MCF 10A (cell line): ENCODE data around the gene BOK. TPM values are rescaled to one million over a fixed set of nuclear protein-coding genes. Genes with fewer than 3 reads are reported as not detected.

ENCODE experiments used
- BruUV-seq: library from RNA; stranded (reverse); fragments of 400-500 nt; replicated peaks from 2 replicates; lab custom pipeline; 2021; lab: Mats Ljungman, UMichigan
- CTCF ChIA-PET: fragments of 300-600 bp; sonication (Branson Sonifier 250); formaldehyde crosslinking; extraction: SDS; loops from one replicate; lab custom pipeline; 2021; ENCODE audit warnings: antibody characterized with exemption, inconsistent platforms; lab: Yijun Ruan, JAX
- POLR2A ChIA-PET: fragments of 300-600, 350-650 bp; sonication (Branson Sonifier 250); formaldehyde crosslinking; extraction: SDS; loops from one replicate; lab custom pipeline; 2020; ENCODE audit warnings: antibody characterized with exemption, inconsistent platforms; lab: Yijun Ruan, JAX
- DNase-seq: peaks from one replicate; pipeline ENCODE4 v3.0.0-alpha.2; 2018; ENCODE audit not compliant: unreplicated experiment
- H3K27ac Mint-ChIP-seq: one replicate; pipeline ENCODE4 v1.8.0; 2022; ENCODE audit warnings: mild to moderate bottlenecking, low read depth, mixed read lengths; ENCODE audit not compliant: unreplicated experiment
- H3K27me3 Mint-ChIP-seq: one replicate; pipeline ENCODE4 v1.8.0; 2022; ENCODE audit warnings: mixed read lengths; ENCODE audit not compliant: insufficient read depth, unreplicated experiment
- H3K36me3 Mint-ChIP-seq: one replicate; pipeline ENCODE4 v1.8.0; 2022; ENCODE audit warnings: mild to moderate bottlenecking, moderate library complexity, mixed read lengths; ENCODE audit not compliant: insufficient read depth, unreplicated experiment
- H3K4me1 Mint-ChIP-seq: one replicate; pipeline ENCODE4 v1.8.0; 2022; ENCODE audit warnings: mixed read lengths; ENCODE audit not compliant: insufficient read depth, unreplicated experiment
- H3K4me3 Mint-ChIP-seq: one replicate; pipeline ENCODE4 v1.8.0; 2022; ENCODE audit warnings: mild to moderate bottlenecking, moderate library complexity, mixed read lengths; ENCODE audit not compliant: unreplicated experiment
- H3K9me3 Mint-ChIP-seq: one replicate; pipeline ENCODE4 v1.8.0; 2022; ENCODE audit warnings: mixed read lengths; ENCODE audit not compliant: unreplicated experiment
- CTCF ChIP-seq: fragments of 200-600 bp; IDR thresholded peaks from one replicate; pipeline ENCODE4 v1.8.0; 2022; ENCODE audit warnings: antibody characterized with exemption, mild to moderate bottlenecking; ENCODE audit not compliant: unreplicated experiment
- intact Hi-C: fragments of 100-400 bp; cut with micrococcal nuclease; formaldehyde crosslinking; loops from 2 replicates; pipeline ENCODE4 v1.14.1; 2022
- total RNA-seq: library from RNA; stranded (reverse); gene quantifications from 2 replicates; pipeline ENCODE4 v1.2.3, GENCODE V29; 2022

Gene BOK
- total RNA-seq, 1 experiment from 2014 or later = 18.6 TPM

GRCh38 chr2:241550616-241551580 lies 7.6 kb upstream of the BOK start:
- Mint-ChIP-seq H3K27ac (no peak overlapping the region), H3K27me3 (no peaks in the 10 kb centered on the region), H3K4me1 (peaks cover 8% of the 10 kb centered on the region), H3K9me3 (no peaks in the 10 kb centered on the region), H3K36me3 (no peaks in the 10 kb centered on the region), H3K4me3 (no peak overlapping the region)
- intact Hi-C loops = no loop called here
- no peak for DNase-seq
- TF ChIP-seq CTCF = no peak
- CTCF ChIA-PET = interaction anchor here (0.6 to 0.7 kb wide), 2 partner anchors 141 to 154 kb away, joined by 4 to 5 read pairs; no protein-coding TSS in a partner anchor
- POLR2A ChIA-PET = no interaction called here
- no TSS peak for BruUV-seq

- no TSS peak for BruUV-seq
Observed at GRCh38 chr2:241551599-241551997, 6.9 kb upstream of the BOK start.

DNA sequence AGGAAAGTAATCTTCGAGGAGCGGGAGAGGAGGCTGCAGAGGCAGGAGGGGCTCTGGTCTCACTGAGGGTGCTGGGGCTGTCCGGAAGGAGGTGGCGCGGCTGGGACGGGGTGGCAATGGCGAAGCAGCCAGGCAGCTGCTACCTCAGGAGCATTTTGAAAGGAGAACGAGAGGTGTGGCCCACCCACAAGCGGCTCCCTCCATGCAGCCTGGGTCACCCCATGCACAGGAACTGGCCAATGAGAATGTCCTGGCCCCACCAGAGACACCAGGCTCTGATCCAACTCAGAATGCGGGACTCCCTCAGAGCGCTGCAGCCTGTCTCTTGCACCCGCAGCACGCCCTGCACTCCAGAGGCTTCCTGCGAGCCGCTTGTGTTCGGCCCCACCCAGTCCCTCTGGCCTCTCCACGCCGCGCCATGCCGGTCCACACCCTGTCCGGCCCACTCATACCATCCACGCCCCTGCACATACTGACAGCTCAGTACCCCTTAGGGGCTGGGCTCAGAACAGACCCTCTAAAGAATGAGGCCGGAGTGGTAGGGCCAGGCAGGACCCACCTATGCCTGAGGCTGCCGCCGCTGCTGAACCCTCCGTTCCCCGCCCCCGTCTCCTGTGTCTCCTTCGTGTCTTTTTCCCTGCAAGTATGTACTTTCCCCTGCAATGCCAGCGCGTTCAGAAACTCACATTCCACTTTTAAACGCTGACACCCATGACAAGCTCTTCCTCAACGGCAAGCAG lies 6.4 kb upstream of the BOK start:
- CTCF ChIA-PET = no interaction called here
- H3K36me3 Mint-ChIP-seq = no peaks in the 10 kb centered on the region
- no peak overlapping the region for H3K27ac Mint-ChIP-seq
- no peak for DNase-seq
- H3K4me1 Mint-ChIP-seq = peaks cover 8% of the 10 kb centered on the region
- intact Hi-C loops = no loop called here
- BruUV-seq = no TSS peak
- no peak overlapping the region for H3K4me3 Mint-ChIP-seq
- TF ChIP-seq CTCF = no peak
- H3K27me3 Mint-ChIP-seq = no peaks in the 10 kb centered on the region
- POLR2A ChIA-PET = no interaction called here
- H3K9me3 Mint-ChIP-seq = no peaks in the 10 kb centered on the region

More at GRCh38 chr2:241551599-241551997, 6.9 kb upstream of the BOK start:
- no peaks in the 10 kb centered on the region for H3K27me3 Mint-ChIP-seq
- peaks cover 8% of the 10 kb centered on the region for H3K4me1 Mint-ChIP-seq
- no peak overlapping the region for H3K4me3 Mint-ChIP-seq
- no peak for TF ChIP-seq CTCF
- ChIA-PET POLR2A (no interaction called here), CTCF (no interaction called here)
- H3K9me3 Mint-ChIP-seq = no peaks in the 10 kb centered on the region
- DNase-seq = no peak
- no peak overlapping the region for H3K27ac Mint-ChIP-seq
- H3K36me3 Mint-ChIP-seq = no peaks in the 10 kb centered on the region
- intact Hi-C loops = no loop called here

GRCh38 chr2:241553512-241553830 lies 5.1 kb upstream of the BOK start:
- no peak overlapping the region for H3K27ac Mint-ChIP-seq
- no peaks in the 10 kb centered on the region for H3K27me3 Mint-ChIP-seq
- H3K36me3 Mint-ChIP-seq = no peaks in the 10 kb centered on the region
- H3K9me3 Mint-ChIP-seq = no peaks in the 10 kb centered on the region
- BruUV-seq = no TSS peak
- no peak for DNase-seq
- POLR2A ChIA-PET = no interaction called here
- TF ChIP-seq CTCF = no peak
- intact Hi-C loops = no loop called here
- H3K4me1 Mint-ChIP-seq = peaks cover 8% of the 10 kb centered on the region
- no peak overlapping the region for H3K4me3 Mint-ChIP-seq
- CTCF ChIA-PET = no interaction called here
